ENCODE data around the gene GRAMD1B.

Gene GRAMD1B

GRCh38 chr11:123475469-123475868, 45.4 kb downstream of the GRAMD1B start:
- no peak for DNase-seq (ENCODE audit: low read depth)

- DNase-seq (ENCODE audit: low read depth), result no peak
Measured at GRCh38 chr11:123477205-123477907, 47.3 kb downstream of the GRAMD1B start.

DNA sequence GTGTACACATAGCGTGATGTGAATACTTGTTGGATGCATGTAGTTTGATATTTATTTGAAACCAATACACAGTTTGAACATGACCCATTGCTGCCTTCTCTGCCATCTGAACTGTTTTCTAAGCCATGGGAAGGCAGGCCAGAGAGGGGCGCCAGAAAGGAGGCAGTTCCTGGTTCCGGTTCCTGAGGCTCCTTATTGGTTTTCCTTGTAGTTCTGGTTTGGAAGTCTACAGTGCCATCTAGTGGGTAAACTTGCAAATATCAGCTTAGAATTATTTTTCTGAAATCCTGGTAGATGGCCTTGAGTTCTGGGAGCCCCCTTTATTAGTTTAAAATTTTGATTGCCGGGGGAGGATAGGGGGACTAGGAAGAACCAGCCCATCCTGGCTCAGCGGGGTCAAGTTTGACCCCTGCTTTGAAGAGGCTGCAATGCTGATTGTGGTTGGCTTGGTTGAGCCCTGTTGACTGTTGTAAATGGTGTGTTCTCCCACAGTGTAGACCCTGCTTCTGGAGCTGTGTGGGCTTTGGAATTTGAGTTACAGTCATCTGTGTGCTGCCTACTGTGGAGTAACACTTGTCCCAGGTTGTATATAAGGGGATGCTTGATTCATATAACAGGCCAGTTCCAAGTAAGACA, 48.4 kb downstream of the GRAMD1B start:
- DNase-seq (ENCODE audit: low read depth), result no peak

- no peak for DNase-seq (ENCODE audit: low read depth)
Measured at GRCh38 chr11:123479048-123479837, 49.2 kb downstream of the GRAMD1B start.

DNA sequence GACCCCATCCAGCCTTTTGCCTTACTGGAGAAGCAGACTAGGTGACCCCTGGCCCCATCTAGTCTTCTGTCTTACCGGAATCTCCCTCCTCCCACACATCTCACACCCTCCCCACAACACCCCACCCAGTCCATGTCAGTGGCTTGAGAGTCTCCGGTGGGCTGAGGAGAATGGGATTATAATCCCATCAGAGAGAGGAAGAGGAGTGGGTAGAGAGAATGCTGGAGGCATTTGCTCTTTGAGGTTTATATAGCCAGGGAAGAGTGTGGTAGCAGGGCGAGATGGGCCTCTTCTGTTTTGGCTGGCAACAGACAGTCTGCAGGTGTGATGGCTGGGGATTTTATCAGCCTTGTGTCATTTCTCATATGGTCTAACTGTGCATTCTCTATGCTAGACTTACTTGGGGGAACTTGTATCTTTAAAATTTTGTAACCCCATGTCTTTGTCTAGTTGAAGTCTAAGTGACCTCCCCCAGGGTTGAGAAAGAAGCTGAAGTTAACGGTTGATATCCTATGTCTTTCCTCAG, 50.3 kb downstream of the GRAMD1B start:
- no peak for DNase-seq (ENCODE audit: low read depth)

- DNase-seq (ENCODE audit: low read depth), result no peak
Measured at GRCh38 chr11:123480882-123481281, 50.8 kb downstream of the GRAMD1B start.

GRCh38 chr11:123481640-123482039, 51.6 kb downstream of the GRAMD1B start:
- no peak for DNase-seq (ENCODE audit: low read depth)

- no peak for DNase-seq (ENCODE audit: low read depth)
Measured at GRCh38 chr11:123482218-123482617, 52.1 kb downstream of the GRAMD1B start.

GRCh38 chr11:123483058-123483457, 53.0 kb downstream of the GRAMD1B start:
- DNase-seq (ENCODE audit: low read depth), result no peak

- no peak for DNase-seq (ENCODE audit: low read depth)
Measured at GRCh38 chr11:123483466-123483865, 53.4 kb downstream of the GRAMD1B start.

DNA sequence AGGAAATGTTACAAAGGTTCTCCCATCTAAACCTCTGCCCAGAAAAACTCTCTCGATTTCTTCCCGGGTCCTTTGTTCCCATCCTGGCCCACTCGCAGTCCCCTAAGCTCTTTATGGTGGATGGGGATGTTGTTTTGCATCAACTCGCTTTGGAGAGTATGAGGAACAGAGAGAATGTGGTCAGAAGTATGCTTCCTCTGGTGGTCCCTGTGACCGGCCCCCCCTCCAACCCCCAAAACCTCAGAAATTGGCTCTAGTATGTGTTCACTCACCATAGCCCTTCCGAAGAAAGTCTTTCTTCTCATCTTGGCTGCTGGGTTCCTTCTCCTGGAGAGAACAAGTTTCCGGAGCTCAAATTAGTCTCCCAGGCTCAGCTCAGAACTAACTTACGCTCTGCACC, 54.4 kb downstream of the GRAMD1B start:
- no peak for DNase-seq (ENCODE audit: low read depth)

- no peak for DNase-seq (ENCODE audit: low read depth)
Measured at GRCh38 chr11:123487157-123487744, 57.2 kb downstream of the GRAMD1B start.

DNA sequence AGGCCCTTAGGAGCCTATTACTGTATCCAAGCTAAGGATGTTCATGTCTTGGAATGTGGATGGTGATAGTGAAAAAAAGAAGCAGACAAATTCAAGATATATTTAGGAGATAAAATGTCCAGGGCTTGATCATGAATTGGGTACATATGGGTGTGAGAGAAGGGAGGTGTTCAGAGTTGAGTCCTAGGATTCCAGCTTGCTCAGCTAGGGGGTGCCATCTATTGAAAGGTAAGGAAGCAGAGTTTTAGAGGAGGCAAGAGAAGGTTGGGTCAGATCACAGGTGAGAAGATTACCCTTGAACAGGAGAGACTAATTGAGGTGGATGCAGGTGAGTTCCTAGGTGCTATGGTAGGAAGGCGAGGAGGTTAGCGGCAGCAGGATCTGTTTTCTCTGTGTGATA, 60.5 kb downstream of the GRAMD1B start:
- no peak for DNase-seq (ENCODE audit: low read depth)

- no peak for DNase-seq (ENCODE audit: low read depth)
Measured at GRCh38 chr11:123491241-123491640, 61.2 kb downstream of the GRAMD1B start.

GRCh38 chr11:123493349-123494063, 63.4 kb downstream of the GRAMD1B start:
- no peak for DNase-seq (ENCODE audit: low read depth)

DNA sequence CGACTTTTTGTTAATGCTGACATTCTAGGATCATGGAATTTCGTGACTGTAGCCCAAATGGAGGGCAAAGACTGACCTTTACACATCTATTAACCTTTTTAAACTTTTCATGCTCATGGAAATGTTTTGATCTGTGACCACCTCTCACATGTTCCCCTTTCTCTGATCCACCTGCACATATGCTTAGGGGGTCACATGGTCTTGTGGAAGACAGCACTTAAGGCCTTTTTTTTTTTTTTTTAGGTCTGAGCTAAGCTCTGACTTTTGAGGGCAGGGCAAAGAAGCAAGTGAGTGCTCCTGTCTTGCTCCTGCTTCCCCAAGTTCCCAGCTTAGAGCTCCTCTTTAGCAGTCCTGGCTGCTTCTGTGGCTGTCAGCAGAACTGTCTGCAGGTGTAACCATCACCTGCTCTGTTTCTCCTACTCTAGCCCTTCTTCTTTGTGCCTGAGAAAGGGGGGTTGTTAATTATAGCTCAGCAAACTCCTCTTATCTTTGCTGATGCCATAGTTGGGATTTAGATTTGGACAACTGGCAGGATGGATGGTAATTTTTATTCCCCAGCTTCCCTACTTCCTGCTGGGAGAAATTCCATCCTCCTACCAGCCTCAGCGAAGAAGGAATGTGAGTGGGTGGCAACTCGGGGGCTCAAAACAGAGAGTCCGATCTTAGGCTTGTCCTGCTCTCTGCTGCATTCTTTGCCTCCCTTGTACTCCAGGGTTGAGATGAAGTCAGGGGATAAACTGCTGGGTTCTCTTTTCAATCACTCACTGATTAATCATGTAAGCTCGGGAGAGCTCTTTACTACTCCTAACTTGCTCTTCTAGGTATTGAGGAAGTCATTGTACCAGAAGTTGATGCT, 64.4 kb downstream of the GRAMD1B start:
- no peak for DNase-seq (ENCODE audit: low read depth)

GRCh38 chr11:123504401-123504800, 74.3 kb downstream of the GRAMD1B start:
- no peak for DNase-seq (ENCODE audit: low read depth)

DNA sequence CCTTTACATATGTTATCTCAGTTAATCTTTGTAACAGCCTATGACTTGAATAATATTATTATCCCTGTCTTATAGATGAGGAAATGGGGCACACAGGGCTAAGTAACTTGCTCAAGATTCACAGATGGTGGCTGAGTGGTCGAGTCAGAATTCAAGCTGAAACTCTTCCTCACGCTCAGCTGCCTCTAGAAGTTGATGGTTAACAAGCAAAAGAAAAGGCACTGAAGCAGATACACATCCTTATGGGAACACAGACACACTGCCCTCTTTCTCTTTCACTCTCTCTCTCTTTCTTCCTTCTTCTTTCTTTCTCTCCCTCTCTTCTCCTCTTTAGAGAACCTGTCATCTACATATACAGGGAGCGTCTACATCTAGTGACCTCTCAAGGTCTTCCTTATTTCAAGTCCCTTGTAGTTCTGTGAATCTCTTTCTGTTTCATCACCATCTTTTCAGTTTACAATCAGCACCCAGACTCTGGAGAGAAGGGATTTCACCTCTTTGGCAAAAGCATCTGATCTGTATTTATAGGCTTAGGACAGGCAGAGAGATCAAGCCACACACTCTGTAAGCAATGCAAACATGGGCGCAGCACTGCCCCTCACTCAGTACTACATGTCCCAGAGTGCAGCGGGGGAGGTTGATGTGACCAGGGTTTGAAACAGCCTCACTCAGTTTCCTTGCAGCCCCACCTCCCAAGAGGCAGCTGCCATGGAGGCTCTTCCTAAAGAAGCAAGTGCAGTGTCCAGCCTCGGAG, 75.7 kb downstream of the GRAMD1B start:
- DNase-seq (ENCODE audit: low read depth), result no peak

DNA sequence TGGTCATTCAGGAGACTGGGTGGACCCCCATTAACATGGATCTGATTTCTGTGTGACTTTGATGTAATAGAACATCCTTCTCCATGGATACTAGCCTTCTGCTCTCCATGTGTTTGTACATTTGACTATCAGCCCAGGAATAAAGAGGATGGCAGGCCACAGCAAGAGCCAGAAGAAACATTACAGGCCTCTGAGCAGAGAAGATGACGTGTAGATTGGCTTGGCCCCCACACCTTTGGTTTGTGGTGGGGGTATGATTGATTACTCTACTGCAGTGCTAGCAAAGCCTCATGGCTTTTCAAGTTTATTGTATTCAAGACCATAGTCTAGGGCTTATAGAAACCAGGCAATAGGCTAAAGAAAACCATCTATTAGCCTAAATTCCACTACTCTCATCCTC, 77.0 kb downstream of the GRAMD1B start:
- no peak for DNase-seq (ENCODE audit: low read depth)
